CD4-positive, CD25-positive, alpha-beta regulatory T cell (primary cell): ENCODE data around the gene ABHD12. TPM values are rescaled to one million over a fixed set of nuclear protein-coding genes. Genes with fewer than 3 reads are reported as not detected.

Experiments used
- ATAC-seq, 2 donors: fragments of 150-1000 bp; cut with Tn5 transposase; one replicate each; pipeline ENCODE4 v1.10.0; 2021; ENCODE audit warnings: low read depth in 2 of 2, moderate number of reproducible peaks in 2 of 2, moderate library complexity in 1 of 2
- DNase-seq, 3 donors: peaks; one replicate each; pipeline versions ENCODE4 v3.0.0 to v3.0.0-alpha.2; 2012 to 2022; ENCODE audit warnings: mixed read lengths in 1 of 3
- H3K27ac ChIP-seq: one replicate; pipeline ENCODE4 v1.7.0; 2013; ENCODE audit warnings: mild to moderate bottlenecking, low read length; ENCODE audit not compliant: insufficient read depth, poor library complexity, severe bottlenecking
- H3K27me3 ChIP-seq: one replicate; pipeline ENCODE4 v1.7.0; 2013; ENCODE audit warnings: low read length; ENCODE audit not compliant: control insufficient read depth, insufficient read depth
- H3K36me3 ChIP-seq: one replicate; pipeline ENCODE4 v1.7.0; 2013; ENCODE audit warnings: mild to moderate bottlenecking, low read length, moderate library complexity; ENCODE audit not compliant: control insufficient read depth, insufficient read depth
- H3K4me1 ChIP-seq: 2 replicates; pipeline ENCODE4 v1.7.0; 2013; ENCODE audit warnings: mild to moderate bottlenecking, low read length; ENCODE audit not compliant: insufficient read depth, control insufficient read depth, poor library complexity, severe bottlenecking
- H3K4me3 ChIP-seq: one replicate; pipeline ENCODE4 v1.7.0; 2013; ENCODE audit warnings: low read depth, mild to moderate bottlenecking, low read length, moderate library complexity
- H3K9me3 ChIP-seq, 2 experiments: 1 replicate in 1 of 2; 2 replicates in 1 of 2; pipeline ENCODE4 v1.7.0; 2013; ENCODE audit warnings: low read length in 2 of 2, mild to moderate bottlenecking in 1 of 2, moderate library complexity in 1 of 2; ENCODE audit not compliant: control insufficient read depth in 2 of 2
- H3K27ac Mint-ChIP-seq, 3 donors: one replicate each; pipeline ENCODE4 v1.8.0; 2020 to 2022; ENCODE audit warnings: mild to moderate bottlenecking in 3 of 3, mixed read lengths in 3 of 3, moderate library complexity in 2 of 3
- H3K27me3 Mint-ChIP-seq: one replicate; pipeline ENCODE4 v1.8.0; 2022; ENCODE audit warnings: mild to moderate bottlenecking, mixed read lengths
- H3K36me3 Mint-ChIP-seq: one replicate; pipeline ENCODE4 v1.8.0; 2020; ENCODE audit warnings: mixed read lengths
- H3K4me1 Mint-ChIP-seq, 4 donors: one replicate each; pipeline ENCODE4 v1.8.0; 2020 to 2022; ENCODE audit warnings: mixed read lengths in 4 of 4, mild to moderate bottlenecking in 1 of 4
- H3K4me3 Mint-ChIP-seq, 4 donors: one replicate each; pipeline ENCODE4 v1.8.0; 2020 to 2022; ENCODE audit warnings: mild to moderate bottlenecking in 4 of 4, mixed read lengths in 4 of 4, moderate library complexity in 3 of 4
- H3K9me3 Mint-ChIP-seq, 7 donors: one replicate each; pipeline ENCODE4 v1.8.0; 2020 to 2022; ENCODE audit warnings: mixed read lengths in 7 of 7, mild to moderate bottlenecking in 3 of 7, moderate library complexity in 2 of 7
- polyA plus RNA-seq, 4 donors: library from polyadenylated mRNA; unstranded; fragments of 300-500 nt; fragmentation: Illumina TruSeq; gene quantifications; one replicate each; pipeline ENCODE4 v1.2.3, GENCODE V29; 2021
- total RNA-seq: library from RNA; stranded (reverse); gene quantifications from one replicate; pipeline ENCODE4 v1.2.3, GENCODE V29; 2022

ABHD12 gene
- total and polyA plus RNA-seq, 5 donors from 2014 or later: 26.8 to 44.1 (median 27.9) TPM

DNA sequence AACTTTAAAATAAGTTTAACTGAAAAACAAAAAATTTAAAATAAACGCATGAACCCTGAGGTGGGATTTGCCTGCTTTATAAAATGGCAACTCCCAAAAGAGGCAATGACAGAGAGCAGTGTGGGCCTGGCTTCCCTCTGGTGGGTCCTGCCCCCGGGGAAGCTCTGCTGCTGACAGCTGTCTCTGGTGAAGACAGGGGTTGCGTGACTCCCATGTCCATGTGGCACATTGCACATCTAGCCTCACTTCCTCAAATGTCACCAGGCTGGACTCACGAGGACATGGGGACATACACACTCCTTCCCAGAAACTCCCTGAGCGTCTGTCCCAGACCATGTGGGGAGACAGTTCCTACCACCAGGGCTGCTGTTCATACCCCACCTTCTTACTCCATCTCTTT is 66.2 kb downstream of the ABHD12 start:
- Mint-ChIP-seq H3K27ac (peak overlapping the region in 1 of 3 donors; percentile 69), H3K9me3 (peaks cover 0 to 2% (median 0%) of the 10 kb centered on the region in 7 donors), H3K27me3 (no peaks in the 10 kb centered on the region), H3K4me3 (no peak overlapping the region), H3K36me3 (peaks cover 12% of the 10 kb centered on the region), H3K4me1 (peaks cover under 1 to 27% (median 11%) of the 10 kb centered on the region in 4 donors)
- Histone ChIP-seq H3K4me1 (peaks cover 3% of the 10 kb centered on the region), H3K27ac (no peak overlapping the region), H3K9me3 (no peaks in the 10 kb centered on the region), H3K36me3 (peaks cover 29% of the 10 kb centered on the region), H3K27me3 (no peaks in the 10 kb centered on the region), H3K4me3 (no peak overlapping the region)
- ATAC-seq (peak; percentile 24 to 28), DNase-seq (no peak)

- H3K4me1 Mint-ChIP-seq: peaks cover 0 to 22% (median 10%) of the 10 kb centered on the region in 4 donors
- no peaks in the 10 kb centered on the region for H3K27me3 Mint-ChIP-seq
- H3K4me3 ChIP-seq: no peak overlapping the region
- DNase-seq: no peak
- H3K27me3 ChIP-seq: no peaks in the 10 kb centered on the region
- no peaks in the 10 kb centered on the region for H3K4me1 ChIP-seq
- no peak overlapping the region for H3K4me3 Mint-ChIP-seq
- H3K9me3 ChIP-seq: no peaks in the 10 kb centered on the region
- peak overlapping the region in 2 of 3 donors; percentile 67 to 74 for H3K27ac Mint-ChIP-seq
- ATAC-seq: no peak
- H3K36me3 ChIP-seq: peaks cover 29% of the 10 kb centered on the region
- peaks cover 0 to 2% (median 0%) of the 10 kb centered on the region in 7 donors for H3K9me3 Mint-ChIP-seq
- H3K27ac ChIP-seq: no peak overlapping the region
- H3K36me3 Mint-ChIP-seq: peaks cover 12% of the 10 kb centered on the region
These were observed 67.0 kb downstream of the ABHD12 start for GRCh38 chr20:25323496-25324246.

GRCh38 chr20:25321991-25322390 is 68.6 kb downstream of the ABHD12 start:
- peaks cover 0 to 2% (median 0%) of the 10 kb centered on the region in 7 donors for H3K9me3 Mint-ChIP-seq
- no peak overlapping the region for H3K4me3 ChIP-seq
- peaks cover 29% of the 10 kb centered on the region for H3K36me3 ChIP-seq
- peaks cover 0 to 17% (median 9%) of the 10 kb centered on the region in 4 donors for H3K4me1 Mint-ChIP-seq
- no peak overlapping the region for H3K27ac Mint-ChIP-seq
- no peaks in the 10 kb centered on the region for H3K4me1 ChIP-seq
- no peak for ATAC-seq
- no peaks in the 10 kb centered on the region for H3K27me3 Mint-ChIP-seq
- no peaks in the 10 kb centered on the region for H3K27me3 ChIP-seq
- no peaks in the 10 kb centered on the region for H3K9me3 ChIP-seq
- no peak for DNase-seq
- no peak overlapping the region for H3K4me3 Mint-ChIP-seq
- H3K36me3 Mint-ChIP-seq: peaks cover 21% of the 10 kb centered on the region
- H3K27ac ChIP-seq: no peak overlapping the region

GRCh38 chr20:25321262-25321831 is 69.3 kb downstream of the ABHD12 start:
- no peaks in the 10 kb centered on the region for H3K27me3 ChIP-seq
- Mint-ChIP-seq H3K36me3 (peaks cover 21% of the 10 kb centered on the region), H3K27ac (no peak overlapping the region), H3K4me1 (peaks cover 0 to 14% (median 9%) of the 10 kb centered on the region in 4 donors), H3K4me3 (no peak overlapping the region), H3K9me3 (peaks cover 0 to 2% (median 0%) of the 10 kb centered on the region in 7 donors), H3K27me3 (no peaks in the 10 kb centered on the region)
- peaks cover 29% of the 10 kb centered on the region for H3K36me3 ChIP-seq
- H3K4me3 ChIP-seq: no peak overlapping the region
- no peaks in the 10 kb centered on the region for H3K9me3 ChIP-seq
- no peaks in the 10 kb centered on the region for H3K4me1 ChIP-seq
- no peak overlapping the region for H3K27ac ChIP-seq
- DNase-seq (no peak), ATAC-seq (no peak)

DNA sequence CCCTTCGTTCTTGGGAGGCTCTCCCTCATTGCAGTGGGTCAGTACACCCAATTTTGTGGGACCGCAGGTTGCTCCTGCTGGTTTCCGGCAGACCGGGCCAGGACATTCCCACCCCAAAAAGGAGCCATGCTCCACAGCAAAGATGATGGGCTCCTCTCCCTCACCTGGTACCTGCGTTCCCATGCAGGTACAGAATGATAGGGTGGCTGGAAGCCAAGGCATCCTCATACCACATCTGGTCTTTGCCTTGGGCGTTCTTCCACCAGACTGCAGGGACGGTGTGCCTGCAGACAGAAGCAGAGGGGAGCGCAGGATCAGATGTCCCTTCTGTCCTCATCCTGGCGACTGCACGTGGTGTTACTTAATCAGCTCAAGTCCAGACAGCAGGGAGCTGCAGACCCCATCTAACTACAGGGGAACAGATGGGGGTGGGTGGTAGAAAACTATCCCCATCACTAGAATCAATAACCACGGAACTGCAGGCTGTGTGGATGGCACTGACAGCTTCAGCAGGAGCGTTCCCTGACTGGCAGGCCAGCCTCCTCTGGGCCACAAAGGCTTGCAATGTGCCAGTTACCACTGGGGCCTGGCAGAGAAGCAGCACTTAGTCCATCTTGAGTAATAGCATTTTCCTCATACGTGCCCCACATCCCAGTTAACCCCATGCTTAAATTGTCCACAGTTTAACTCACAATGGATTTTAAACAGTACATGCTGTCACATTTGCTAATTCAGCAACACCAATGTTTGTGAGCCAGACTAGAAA is 70.4 kb downstream of the ABHD12 start:
- H3K27ac ChIP-seq: no peak overlapping the region
- peaks cover 0 to 14% (median 9%) of the 10 kb centered on the region in 4 donors for H3K4me1 Mint-ChIP-seq

GRCh38 chr20:25319241-25320034 is 71.2 kb downstream of the ABHD12 start:
- H3K9me3 ChIP-seq: no peaks in the 10 kb centered on the region
- H3K4me1 ChIP-seq: no peaks in the 10 kb centered on the region
- no peak overlapping the region for H3K4me3 ChIP-seq
- Mint-ChIP-seq H3K4me1 (peaks cover 0 to 11% (median 8%) of the 10 kb centered on the region in 4 donors), H3K9me3 (peaks cover 0 to 2% (median 0%) of the 10 kb centered on the region in 7 donors), H3K27me3 (no peaks in the 10 kb centered on the region), H3K36me3 (peaks cover 26% of the 10 kb centered on the region), H3K27ac (peak overlapping the region in 1 of 3 donors; percentile 79), H3K4me3 (no peak overlapping the region)
- H3K36me3 ChIP-seq: peaks cover 29% of the 10 kb centered on the region
- no peaks in the 10 kb centered on the region for H3K27me3 ChIP-seq
- H3K27ac ChIP-seq: no peak overlapping the region
- ATAC-seq: no peak
- no peak for DNase-seq

More for the DNA sequence above, 70.4 kb downstream of the ABHD12 start:
- peaks cover 26% of the 10 kb centered on the region for H3K36me3 Mint-ChIP-seq
- peaks cover 29% of the 10 kb centered on the region for H3K36me3 ChIP-seq
- no peaks in the 10 kb centered on the region for H3K4me1 ChIP-seq
- H3K4me3 Mint-ChIP-seq: no peak overlapping the region
- no peaks in the 10 kb centered on the region for H3K27me3 Mint-ChIP-seq
- H3K27me3 ChIP-seq: no peaks in the 10 kb centered on the region
- no peak overlapping the region for H3K4me3 ChIP-seq
- ATAC-seq (no peak), DNase-seq (no peak)
- peak overlapping the region in 2 of 3 donors; percentile 23 to 79 for H3K27ac Mint-ChIP-seq
- peaks cover 0 to 2% (median 0%) of the 10 kb centered on the region in 7 donors for H3K9me3 Mint-ChIP-seq
- H3K9me3 ChIP-seq: no peaks in the 10 kb centered on the region
